ENCODE measurements around the gene MDC1. TPM values are rescaled to one million over a fixed set of nuclear protein-coding genes. Genes with fewer than 3 reads are reported as not detected.
"Not testable (repeated sequence)": the region's sequence is repeated elsewhere in the genome, so short reads cannot be mapped to it uniquely, and the experiment has no call there.

MDC1 gene
- total RNA-seq, 1 experiment from 2014 or later: 10.9 TPM

GRCh38 chr6:30683183-30683979 lies 33.7 kb downstream of the MDC1 start:
- DNase-seq (ENCODE audit: low read depth): peak; percentile 57

- DNase-seq (ENCODE audit: low read depth): peak; percentile 92
Measured at GRCh38 chr6:30682143-30683117, 34.7 kb downstream of the MDC1 start.

- DNase-seq (ENCODE audit: low read depth): no peak
Measured at GRCh38 chr6:30681766-30682142, 35.3 kb downstream of the MDC1 start.

- no peak for DNase-seq (ENCODE audit: low read depth)
Measured at GRCh38 chr6:30679765-30680535, 37.1 kb downstream of the MDC1 start.

GRCh38 chr6:30678964-30679726 lies 37.9 kb downstream of the MDC1 start:
- DNase-seq (ENCODE audit: low read depth): peak; percentile 46

- no peak for DNase-seq (ENCODE audit: low read depth)
Measured at GRCh38 chr6:30676660-30677285, 40.3 kb downstream of the MDC1 start.

- DNase-seq (ENCODE audit: low read depth): peak; percentile 99
Measured at GRCh38 chr6:30672445-30673253, 44.4 kb downstream of the MDC1 start, which contains the start of gene DHX16. Gene DHX16 (minus strand): TSS chr6:30673006. CDS start chr6:30672841, 165 bp downstream.

- no peak for DNase-seq (ENCODE audit: low read depth)
Measured at GRCh38 chr6:30670760-30671527, 46.1 kb downstream of the MDC1 start.

GRCh38 chr6:30666300-30666699 lies 50.8 kb downstream of the MDC1 start:
- not testable (repeated sequence) for DNase-seq (ENCODE audit: low read depth)

- DNase-seq (ENCODE audit: low read depth): no peak
Measured at GRCh38 chr6:30664994-30665767, 51.9 kb downstream of the MDC1 start.

GRCh38 chr6:30657922-30658321 lies 59.2 kb downstream of the MDC1 start:
- not testable (repeated sequence) for DNase-seq (ENCODE audit: low read depth)

- no peak for DNase-seq (ENCODE audit: low read depth)
Measured at GRCh38 chr6:30657454-30657853, 59.6 kb downstream of the MDC1 start.

- DNase-seq (ENCODE audit: low read depth): no peak
Measured at GRCh38 chr6:30656513-30656912, 60.6 kb downstream of the MDC1 start.

- DNase-seq (ENCODE audit: low read depth): no peak
Measured at GRCh38 chr6:30655743-30656094, 61.4 kb downstream of the MDC1 start.

GRCh38 chr6:30654798-30655742 lies 62.0 kb downstream of the MDC1 start:
- DNase-seq (ENCODE audit: low read depth): no peak

GRCh38 chr6:30651143-30651542 lies 65.9 kb downstream of the MDC1 start:
- no peak for DNase-seq (ENCODE audit: low read depth)
